ENCODE data around the gene RAB31. TPM values are rescaled to one million over a fixed set of nuclear protein-coding genes. Genes with fewer than 3 reads are reported as not detected.

The RAB31 gene
- total RNA-seq, 1 donor from 2014 or later, result 36.0 TPM

GRCh38 chr18:9741406-9741792 is 33.3 kb downstream of the RAB31 start:
- intact Hi-C loops (cut with micrococcal nuclease), result no loop called here
- peaks cover 6% of the 10 kb centered on the region for H3K36me3 Mint-ChIP-seq (ENCODE audit: low read depth)
- H3K27me3 Mint-ChIP-seq, result no peaks in the 10 kb centered on the region
- ATAC-seq (ENCODE audit: low read depth) (no peak), DNase-seq (no peak)
- peaks cover 11% of the 10 kb centered on the region for H3K4me1 Mint-ChIP-seq
- no peak overlapping the region for H3K27ac Mint-ChIP-seq
- no peak for TF ChIP-seq CTCF (IDR thresholded peaks at IDR 0.05)
- H3K4me3 Mint-ChIP-seq, result no peak overlapping the region
- ChIA-PET CTCF (no interaction called here), POLR2A (no interaction called here)
- peaks cover 2% of the 10 kb centered on the region for H3K9me3 Mint-ChIP-seq

- peaks cover 10% of the 10 kb centered on the region for H3K4me1 Mint-ChIP-seq
- peaks cover 6% of the 10 kb centered on the region for H3K36me3 Mint-ChIP-seq (ENCODE audit: low read depth)
- intact Hi-C loops (cut with micrococcal nuclease), result no loop called here
- ChIA-PET CTCF (no interaction called here), POLR2A (no interaction called here)
- ATAC-seq (ENCODE audit: low read depth), result no peak
- H3K4me3 Mint-ChIP-seq, result no peak overlapping the region
- peaks cover 2% of the 10 kb centered on the region for H3K9me3 Mint-ChIP-seq
- H3K27me3 Mint-ChIP-seq, result no peaks in the 10 kb centered on the region
- no peak for TF ChIP-seq CTCF (IDR thresholded peaks at IDR 0.05)
- H3K27ac Mint-ChIP-seq, result no peak overlapping the region
- no peak for DNase-seq
Observed at GRCh38 chr18:9741793-9742523, 33.9 kb downstream of the RAB31 start.

GRCh38 chr18:9742524-9743131 is 34.5 kb downstream of the RAB31 start:
- H3K36me3 Mint-ChIP-seq (ENCODE audit: low read depth), result peaks cover 6% of the 10 kb centered on the region
- H3K27ac Mint-ChIP-seq, result no peak overlapping the region
- H3K4me1 Mint-ChIP-seq, result peaks cover 10% of the 10 kb centered on the region
- CTCF ChIA-PET, result no interaction called here
- no peak for ATAC-seq (ENCODE audit: low read depth)
- H3K27me3 Mint-ChIP-seq, result no peaks in the 10 kb centered on the region
- no peak for TF ChIP-seq CTCF (IDR thresholded peaks at IDR 0.05)
- no peak for DNase-seq
- intact Hi-C loops (cut with micrococcal nuclease), result no loop called here
- no peak overlapping the region for H3K4me3 Mint-ChIP-seq
- POLR2A ChIA-PET, result no interaction called here
- H3K9me3 Mint-ChIP-seq, result peaks cover 2% of the 10 kb centered on the region

- intact Hi-C loops (cut with micrococcal nuclease), result no loop called here
- Mint-ChIP-seq H3K27me3 (no peaks in the 10 kb centered on the region), H3K36me3 (ENCODE audit: low read depth) (peaks cover 6% of the 10 kb centered on the region), H3K4me3 (no peak overlapping the region), H3K27ac (no peak overlapping the region), H3K9me3 (peaks cover 2% of the 10 kb centered on the region), H3K4me1 (peaks cover 10% of the 10 kb centered on the region)
- ChIA-PET CTCF (no interaction called here), POLR2A (no interaction called here)
- DNase-seq, result no peak
- TF ChIP-seq CTCF (IDR thresholded peaks at IDR 0.05), result no peak
- ATAC-seq (ENCODE audit: low read depth), result no peak
Observed at GRCh38 chr18:9743200-9744016, 35.3 kb downstream of the RAB31 start.

GRCh38 chr18:9746958-9747357 is 38.9 kb downstream of the RAB31 start:
- ATAC-seq (ENCODE audit: low read depth) (no peak), DNase-seq (no peak)
- ChIA-PET CTCF (no interaction called here), POLR2A (no interaction called here)
- H3K9me3 Mint-ChIP-seq, result peaks cover 2% of the 10 kb centered on the region
- no peak overlapping the region for H3K27ac Mint-ChIP-seq
- no peak overlapping the region for H3K4me3 Mint-ChIP-seq
- H3K27me3 Mint-ChIP-seq, result no peaks in the 10 kb centered on the region
- H3K36me3 Mint-ChIP-seq (ENCODE audit: low read depth), result peaks cover 6% of the 10 kb centered on the region
- no peak for TF ChIP-seq CTCF (IDR thresholded peaks at IDR 0.05)
- intact Hi-C loops (cut with micrococcal nuclease), result no loop called here
- H3K4me1 Mint-ChIP-seq, result peaks cover 9% of the 10 kb centered on the region
